PFSK-1 (cell line): ENCODE measurements around the gene STS.

Experiments used
- REST ChIP-seq, 2 experiments: IDR thresholded peaks; 2 replicates each; pipeline versions ENCODE4 v1.6.1 to v1.8.0; 2011 to 2012; ENCODE audit warnings: low read depth in 2 of 2, low read length in 2 of 2, control low read depth in 1 of 2, inconsistent platforms in 1 of 2, mild to moderate bottlenecking in 1 of 2, moderate library complexity in 1 of 2; ENCODE audit not compliant: insufficient read depth in 1 of 2
- TAF1 ChIP-seq: IDR thresholded peaks from 2 replicates; pipeline ENCODE4 v1.6.1; 2012; ENCODE audit warnings: low read length, control low read depth, borderline replicate concordance; ENCODE audit not compliant: insufficient read depth

DNA sequence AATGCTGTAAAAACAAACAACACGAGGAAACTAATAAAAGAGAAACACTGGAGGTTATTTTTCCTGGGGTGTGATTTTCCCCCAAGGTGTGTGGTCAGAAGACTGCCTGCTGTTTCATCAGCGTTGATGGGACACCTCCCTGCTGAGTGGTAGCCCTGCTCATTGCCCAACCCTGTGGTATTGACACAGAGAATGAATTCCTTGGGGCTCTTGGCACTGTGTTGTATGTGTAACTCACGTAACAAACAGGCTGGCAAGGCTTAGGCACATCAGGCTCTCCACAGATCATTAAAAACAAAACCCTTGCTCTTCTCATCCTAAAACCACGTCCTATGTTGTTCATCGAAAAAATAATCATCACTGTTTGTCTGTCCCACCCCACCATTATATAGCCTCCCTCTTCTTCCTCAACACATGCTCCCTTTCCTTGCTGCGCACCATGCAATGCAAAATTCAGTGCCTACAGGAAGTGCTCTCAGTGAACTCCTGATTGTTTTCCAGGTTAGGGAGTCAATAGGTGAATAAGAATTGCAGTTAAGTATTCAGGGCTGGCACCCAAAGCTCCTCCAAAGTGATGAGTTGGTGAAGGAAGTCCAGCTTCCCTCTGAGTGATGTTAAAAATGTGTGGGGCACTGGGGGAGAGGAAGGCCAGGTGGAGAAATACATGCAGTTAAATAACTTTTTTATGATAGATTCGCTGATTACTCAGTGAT is 11.8 kb downstream of the STS start:
- no peak for TF ChIP-seq REST (IDR thresholded peaks at IDR 0.05; ENCODE audit: insufficient read depth in 1 of 2, low read depth in 2 of 2, low read length in 2 of 2)
- no peak for TF ChIP-seq TAF1
